ENCODE results near the gene MAN2A1.

GRCh38 chr5:109836280-109836679 is 146.6 kb downstream of the MAN2A1 start:
- TF ChIP-seq CTCF (IDR thresholded peaks at IDR 0.05; ENCODE audit: low read length) (no peak), EZH2 (IDR thresholded peaks at IDR 0.05; ENCODE audit: borderline replicate concordance, low read length) (no peak)
